ENCODE data around the gene ZNF236. TPM values are rescaled to one million over a fixed set of nuclear protein-coding genes. Genes with fewer than 3 reads are reported as not detected.

ZNF236 gene
- total RNA-seq, 4 donors from 2014 or later: 10.1 to 15.8 (median 14.8) TPM

- Histone ChIP-seq H3K36me3 (peaks cover 0 to 12% (median 8%) of the 10 kb centered on the region in 4 donors), H3K4me1 (peaks cover under 1 to 12% (median 4%) of the 10 kb centered on the region in 4 donors), H3K9me3 (no peaks in the 10 kb centered on the region), H3K27ac (replicated peaks in 1 of 4) (no peak overlapping the region), H3K27me3 (no peaks in the 10 kb centered on the region), H3K4me3 (no peak overlapping the region)
- WGBS: 88% methylated on average over 9 of the region's 9 CpGs
- DNase-seq (ENCODE audit: extremely low spot score): no peak
- intact Hi-C loops (cut with DNase I): no loop called here
- no peak for TF ChIP-seq POLR2AphosphoS5 (IDR thresholded peaks at IDR 0.05)
- no peak for TF ChIP-seq EP300 (IDR thresholded peaks at IDR 0.05)
- TF ChIP-seq POLR2A (IDR thresholded peaks at IDR 0.05; ENCODE audit: low read depth): no peak
- TF ChIP-seq, protein P1, sequence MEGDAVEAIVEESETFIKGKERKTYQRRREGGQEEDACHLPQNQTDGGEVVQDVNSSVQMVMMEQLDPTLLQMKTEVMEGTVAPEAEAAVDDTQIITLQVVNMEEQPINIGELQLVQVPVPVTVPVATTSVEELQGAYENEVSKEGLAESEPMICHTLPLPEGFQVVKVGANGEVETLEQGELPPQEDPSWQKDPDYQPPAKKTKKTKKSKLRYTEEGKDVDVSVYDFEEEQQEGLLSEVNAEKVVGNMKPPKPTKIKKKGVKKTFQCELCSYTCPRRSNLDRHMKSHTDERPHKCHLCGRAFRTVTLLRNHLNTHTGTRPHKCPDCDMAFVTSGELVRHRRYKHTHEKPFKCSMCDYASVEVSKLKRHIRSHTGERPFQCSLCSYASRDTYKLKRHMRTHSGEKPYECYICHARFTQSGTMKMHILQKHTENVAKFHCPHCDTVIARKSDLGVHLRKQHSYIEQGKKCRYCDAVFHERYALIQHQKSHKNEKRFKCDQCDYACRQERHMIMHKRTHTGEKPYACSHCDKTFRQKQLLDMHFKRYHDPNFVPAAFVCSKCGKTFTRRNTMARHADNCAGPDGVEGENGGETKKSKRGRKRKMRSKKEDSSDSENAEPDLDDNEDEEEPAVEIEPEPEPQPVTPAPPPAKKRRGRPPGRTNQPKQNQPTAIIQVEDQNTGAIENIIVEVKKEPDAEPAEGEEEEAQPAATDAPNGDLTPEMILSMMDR (IDR thresholded peaks at IDR 0.05): no peak
These were observed 197.3 kb downstream of the ZNF236 start for GRCh38 chr18:77019641-77020040.

Small RNAs within 50 kb of the gene (small RNA-seq; reads per million reads assigned to genes)
- gene RF00017 (0 reads per million in 3 donors), gene RNU6-346P (0 reads per million in 3 donors)
